Sigmoid colon (tissue), 7 donors: ENCODE measurements around the gene MIOS. TPM values are rescaled to one million over a fixed set of nuclear protein-coding genes. Genes with fewer than 3 reads are reported as not detected.
A peak's percentile ranks its signal among the peaks of the same experiment; 100 is the strongest.

ENCODE experiments used
- DNase-seq: peaks from one replicate; pipeline ENCODE4 v3.0.0-alpha.2; 2019
- H3K27ac ChIP-seq, 4 donors: fragments of 200-600 bp; sonication (generic); one replicate each; pipeline ENCODE4 v1.5.1; 2016 to 2019; ENCODE audit warnings: mild to moderate bottlenecking in 1 of 4
- H3K27me3 ChIP-seq, 3 donors: fragments of 200-600 bp; sonication (generic); one replicate each; pipeline ENCODE4 v1.5.1; 2019; ENCODE audit warnings: mild to moderate bottlenecking in 1 of 3
- H3K36me3 ChIP-seq, 4 donors: fragments of 200-600 bp; sonication (generic); one replicate each; pipeline ENCODE4 v1.5.1; 2016 to 2019
- H3K4me1 ChIP-seq, 4 donors: fragments of 200-600 bp; sonication (generic); one replicate each; pipeline ENCODE4 v1.5.1; 2017 to 2019
- H3K4me3 ChIP-seq, 4 donors: fragments of 200-600 bp; sonication (generic); one replicate each; pipeline ENCODE4 v1.5.1; 2017 to 2019; ENCODE audit warnings: mild to moderate bottlenecking in 2 of 4, moderate library complexity in 1 of 4
- H3K9me3 ChIP-seq, 4 donors: fragments of 200-600 bp in 3 of 4; sonication (generic) in 3 of 4; one replicate each; pipeline versions ENCODE4 v1.5.1 to v1.6.1; 2013 to 2019
- EP300 ChIP-seq, 4 donors: sonication (generic); formaldehyde crosslinking; IDR thresholded peaks; one replicate each; pipeline ENCODE4 v1.6.1; 2017; ENCODE audit warnings: antibody characterized with exemption in 4 of 4
- POLR2A ChIP-seq, 2 donors: fragments of 450-650 bp; IDR thresholded peaks; one replicate each; pipeline ENCODE4 v1.6.1; 2016; ENCODE audit warnings: antibody characterized with exemption in 2 of 2, mild to moderate bottlenecking in 2 of 2, moderate library complexity in 2 of 2
- POLR2AphosphoS5 ChIP-seq, 4 donors: sonication (generic); formaldehyde crosslinking; IDR thresholded peaks; one replicate each; pipeline ENCODE4 v1.6.1; 2017; ENCODE audit warnings: antibody characterized with exemption in 4 of 4
- WGBS, 2 donors: extraction: QIAGEN DNeasy Blood & Tissue Kit; methylation state at CpG; one replicate each; pipeline ENCODE4 v1.1.7; 2013; 5-methylcytosine and 5-hydroxymethylcytosine counted together
- intact Hi-C: fragments of 100-400 bp; cut with DNase I; formaldehyde crosslinking; loops from one replicate; pipeline ENCODE4 v1.15.1; 2023
- polyA plus RNA-seq, 3 donors: library from polyadenylated mRNA; stranded (reverse); fragments of 200-250 nt; gene quantifications; one replicate each; pipeline ENCODE4 v1.2.3, GENCODE V29; 2013
- total RNA-seq, 4 donors: library from RNA; depleted of rRNA; stranded (reverse); fragments of >200 nt; gene quantifications; one replicate each; pipeline ENCODE4 v1.1.0, GENCODE V29; 2016
- TF ChIP-seq, protein P1 (sequence below), 4 experiments: fragments of 450-650 bp in 3 of 4; fragments of 200-600 bp in 1 of 4; IDR thresholded peaks; one replicate each; pipeline ENCODE4 v1.5.1; 2016 to 2019; ENCODE audit warnings: antibody characterized with exemption in 4 of 4, mild to moderate bottlenecking in 3 of 4, moderate library complexity in 2 of 4
- donor health status: healthy with polysubstance abuse.
- donor health status: Bipolar disorder and iron deficiency.
- donor health status: healthy.

MIOS gene
- total and polyA plus RNA-seq, 7 donors = 11.3 to 40.3 (median 20.8) TPM

DNA sequence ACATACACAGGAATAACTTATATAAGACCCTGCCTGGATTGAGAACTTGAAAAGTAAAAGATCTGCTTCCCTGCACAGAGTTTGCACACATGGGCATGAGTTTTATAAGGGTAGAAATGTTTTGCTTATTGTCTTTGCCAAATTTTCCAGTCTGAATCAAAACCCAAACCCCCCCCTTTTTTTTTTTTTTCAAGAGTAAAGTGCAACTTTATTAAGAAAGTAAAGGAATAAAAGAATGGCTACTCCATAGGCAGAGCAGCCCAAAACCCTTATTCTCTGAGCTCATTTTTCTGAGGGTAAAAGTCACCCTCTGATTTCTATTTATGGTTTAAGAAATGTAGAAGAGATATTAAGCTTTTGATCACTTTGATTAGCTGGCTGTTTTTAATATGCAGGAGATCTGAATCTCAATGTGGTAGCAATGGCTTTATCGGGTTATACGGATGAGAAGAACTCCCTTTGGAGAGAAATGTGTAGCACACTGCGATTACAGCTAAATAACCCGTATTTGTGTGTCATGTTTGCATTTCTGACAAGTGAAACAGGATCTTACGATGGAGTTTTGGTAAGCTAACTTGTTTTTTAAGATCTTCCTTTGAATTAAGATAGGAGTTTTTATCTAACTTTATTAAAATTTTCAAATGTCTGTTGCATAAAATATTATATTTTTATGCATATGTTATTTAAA is 18.7 kb downstream of the MIOS start:
- peaks cover 0 to 5% (median 0%) of the 10 kb centered on the region in 4 donors for H3K36me3 ChIP-seq
- no peak for DNase-seq
- TF ChIP-seq, protein P1, sequence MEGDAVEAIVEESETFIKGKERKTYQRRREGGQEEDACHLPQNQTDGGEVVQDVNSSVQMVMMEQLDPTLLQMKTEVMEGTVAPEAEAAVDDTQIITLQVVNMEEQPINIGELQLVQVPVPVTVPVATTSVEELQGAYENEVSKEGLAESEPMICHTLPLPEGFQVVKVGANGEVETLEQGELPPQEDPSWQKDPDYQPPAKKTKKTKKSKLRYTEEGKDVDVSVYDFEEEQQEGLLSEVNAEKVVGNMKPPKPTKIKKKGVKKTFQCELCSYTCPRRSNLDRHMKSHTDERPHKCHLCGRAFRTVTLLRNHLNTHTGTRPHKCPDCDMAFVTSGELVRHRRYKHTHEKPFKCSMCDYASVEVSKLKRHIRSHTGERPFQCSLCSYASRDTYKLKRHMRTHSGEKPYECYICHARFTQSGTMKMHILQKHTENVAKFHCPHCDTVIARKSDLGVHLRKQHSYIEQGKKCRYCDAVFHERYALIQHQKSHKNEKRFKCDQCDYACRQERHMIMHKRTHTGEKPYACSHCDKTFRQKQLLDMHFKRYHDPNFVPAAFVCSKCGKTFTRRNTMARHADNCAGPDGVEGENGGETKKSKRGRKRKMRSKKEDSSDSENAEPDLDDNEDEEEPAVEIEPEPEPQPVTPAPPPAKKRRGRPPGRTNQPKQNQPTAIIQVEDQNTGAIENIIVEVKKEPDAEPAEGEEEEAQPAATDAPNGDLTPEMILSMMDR (IDR thresholded peaks at IDR 0.05) = no peak
- TF ChIP-seq EP300 (IDR thresholded peaks at IDR 0.05) (no peak), POLR2AphosphoS5 (IDR thresholded peaks at IDR 0.05) (no peak), POLR2A (IDR thresholded peaks at IDR 0.05) (no peak)
- H3K4me3 ChIP-seq = no peak overlapping the region
- intact Hi-C loops = no loop called here
- H3K9me3 ChIP-seq = no peaks in the 10 kb centered on the region
- 51 to 87% methylated on average over 5 of the region's 5 CpGs for WGBS, 2 donors
- no peak overlapping the region for H3K27ac ChIP-seq
- H3K27me3 ChIP-seq = no peaks in the 10 kb centered on the region
- H3K4me1 ChIP-seq = peaks cover 0 to 6% (median 0%) of the 10 kb centered on the region in 4 donors

DNA sequence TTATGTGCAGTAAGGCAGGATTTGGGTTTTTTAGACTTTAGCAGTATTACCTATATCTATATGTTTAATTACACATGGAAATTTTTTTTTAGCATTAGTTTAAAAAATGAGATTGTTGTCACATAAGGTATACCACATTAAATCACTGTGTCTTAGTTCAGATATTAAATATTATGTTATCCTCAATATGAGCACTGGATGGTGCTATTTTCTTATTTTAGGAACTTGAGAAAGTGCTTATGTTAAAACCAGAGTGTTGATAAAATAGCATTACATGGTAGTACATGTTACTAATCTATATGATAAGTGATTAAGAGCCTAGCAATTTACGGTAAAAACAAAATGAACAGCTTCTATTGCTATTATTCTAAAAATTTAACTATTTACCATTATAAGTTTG is 28.8 kb downstream of the MIOS start:
- Histone ChIP-seq H3K27me3 (no peaks in the 10 kb centered on the region), H3K4me1 (no peaks in the 10 kb centered on the region), H3K36me3 (peaks cover 0 to 42% (median 0%) of the 10 kb centered on the region in 4 donors), H3K4me3 (no peak overlapping the region), H3K9me3 (no peaks in the 10 kb centered on the region), H3K27ac (no peak overlapping the region)
- DNase-seq = no peak
- TF ChIP-seq POLR2AphosphoS5 (IDR thresholded peaks at IDR 0.05) = no peak
- TF ChIP-seq, protein P1 (IDR thresholded peaks at IDR 0.05) = peak in 2 of 4 experiments; percentile 24 to 34
- intact Hi-C loops = loop anchor here (5.0 kb wide), 1 partner anchor 622 kb away; no protein-coding TSS in a partner anchor
- 90 to 92% methylated on average over 1 of the region's 1 CpG for WGBS, 2 donors

DNA sequence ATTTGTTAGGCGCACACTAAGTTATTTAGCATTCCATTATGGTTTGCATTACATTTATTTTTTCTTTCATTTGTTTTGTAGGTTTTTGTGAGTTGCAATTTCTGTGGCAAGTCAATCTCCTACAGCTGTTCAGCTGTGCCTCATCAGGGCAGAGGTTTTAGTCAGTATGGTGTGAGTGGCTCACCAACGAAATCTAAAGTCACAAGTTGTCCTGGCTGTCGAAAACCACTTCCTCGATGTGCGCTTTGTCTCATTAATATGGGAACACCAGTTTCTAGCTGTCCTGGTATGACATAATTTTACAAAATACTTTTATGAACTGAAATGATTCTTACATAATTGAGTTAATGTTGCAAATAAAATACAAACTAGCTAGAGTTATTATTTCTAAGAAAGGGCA is 29.5 kb downstream of the MIOS start:
- Histone ChIP-seq H3K27ac (no peak overlapping the region), H3K4me1 (no peaks in the 10 kb centered on the region), H3K4me3 (no peak overlapping the region), H3K27me3 (no peaks in the 10 kb centered on the region), H3K36me3 (peaks cover 0 to 38% (median 0%) of the 10 kb centered on the region in 4 donors), H3K9me3 (no peaks in the 10 kb centered on the region)
- WGBS, 2 donors = 79 to 87% methylated on average over 5 of the region's 5 CpGs
- intact Hi-C loops = loop anchor here (5.0 kb wide), 1 partner anchor 621 kb away; no protein-coding TSS in a partner anchor
- TF ChIP-seq EP300 (IDR thresholded peaks at IDR 0.05) (no peak), POLR2AphosphoS5 (IDR thresholded peaks at IDR 0.05) (no peak), POLR2A (IDR thresholded peaks at IDR 0.05) (no peak)
- TF ChIP-seq, protein P1 (IDR thresholded peaks at IDR 0.05) = no peak
- no peak for DNase-seq

DNA sequence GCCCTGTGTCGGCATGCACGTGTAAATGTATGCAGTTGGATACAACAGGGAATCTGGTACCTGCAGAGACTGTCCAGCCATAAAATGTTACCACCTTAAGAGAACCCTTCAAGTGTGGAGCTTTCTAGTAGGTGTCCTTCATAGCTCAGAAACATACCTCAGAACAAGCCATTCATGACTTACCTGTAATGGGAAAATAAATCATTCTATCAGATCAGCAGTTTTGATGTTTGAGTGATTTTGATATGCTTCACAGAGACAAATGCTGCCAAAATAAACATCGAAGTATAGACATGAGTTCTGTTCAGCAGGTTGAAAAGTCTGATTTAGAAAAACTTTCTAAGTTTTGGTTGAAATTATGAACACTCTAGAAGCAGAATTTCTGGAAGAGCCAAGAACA is 40.3 kb downstream of the MIOS start:
- H3K4me1 ChIP-seq = no peaks in the 10 kb centered on the region
- peaks cover 0 to 41% (median 3%) of the 10 kb centered on the region in 4 donors for H3K36me3 ChIP-seq
- intact Hi-C loops = no loop called here
- H3K27ac ChIP-seq = no peak overlapping the region
- H3K9me3 ChIP-seq = no peaks in the 10 kb centered on the region
- no peaks in the 10 kb centered on the region for H3K27me3 ChIP-seq
- no peak overlapping the region for H3K4me3 ChIP-seq
- WGBS, 2 donors = 61 to 76% methylated on average over 3 of the region's 3 CpGs
- TF ChIP-seq POLR2AphosphoS5 (IDR thresholded peaks at IDR 0.05) (no peak), EP300 (IDR thresholded peaks at IDR 0.05) (no peak), POLR2A (IDR thresholded peaks at IDR 0.05) (no peak)
- TF ChIP-seq, protein P1 (IDR thresholded peaks at IDR 0.05) = no peak
- no peak for DNase-seq
